Activated naive CD4-positive, alpha-beta T cell treated with anti-CD3 and anti-CD28 coated beads, Interleukin-2, amount 50 U/mL, for 72 hours (primary cell): ENCODE results near the gene PLEKHG3. TPM values are rescaled to one million over a fixed set of nuclear protein-coding genes. Genes with fewer than 3 reads are reported as not detected.

ENCODE experiments used
- ATAC-seq, 2 donors: fragments of 150-1000 bp; cut with Tn5 transposase; 2 replicates each; pipeline ENCODE4 v1.10.0; 2021; ENCODE audit warnings: mild to moderate bottlenecking in 2 of 2, moderate library complexity in 2 of 2
- DNase-seq, 2 donors: peaks; one replicate each; pipeline ENCODE4 v3.0.0; 2021 to 2022; ENCODE audit warnings: low spot score in 2 of 2
- H3K27ac Mint-ChIP-seq, 2 donors: one replicate each; pipeline ENCODE4 v1.8.0; 2022; ENCODE audit warnings: mild to moderate bottlenecking in 2 of 2, mixed read lengths in 2 of 2
- H3K36me3 Mint-ChIP-seq, 2 donors: one replicate each; pipeline ENCODE4 v1.8.0; 2022; ENCODE audit warnings: mixed read lengths in 2 of 2
- H3K9me3 Mint-ChIP-seq, 2 donors: one replicate each; pipeline ENCODE4 v1.8.0; 2022; ENCODE audit warnings: mixed read lengths in 2 of 2
- total RNA-seq, 2 donors: library from RNA; stranded (reverse); gene quantifications; one replicate each; pipeline ENCODE4 v1.2.3, GENCODE V29; 2022

Gene PLEKHG3
- total RNA-seq, 2 donors from 2014 or later = 0.66 to 1.1 TPM

GRCh38 chr14:64729386-64730060 is 25.3 kb downstream of the PLEKHG3 start:
- Mint-ChIP-seq H3K27ac (peak overlapping the region in 1 of 2 donors; percentile 57), H3K9me3 (no peaks in the 10 kb centered on the region), H3K36me3 (no peaks in the 10 kb centered on the region)
- DNase-seq (no peak), ATAC-seq (no peak)

GRCh38 chr14:64730061-64730440 is 25.8 kb downstream of the PLEKHG3 start:
- no peaks in the 10 kb centered on the region for H3K9me3 Mint-ChIP-seq
- no peaks in the 10 kb centered on the region for H3K36me3 Mint-ChIP-seq
- no peak for DNase-seq
- peak overlapping the region in 1 of 2 donors; percentile 70 for H3K27ac Mint-ChIP-seq
- ATAC-seq = no peak

GRCh38 chr14:64730681-64731080 is 26.5 kb downstream of the PLEKHG3 start:
- no peaks in the 10 kb centered on the region for H3K36me3 Mint-ChIP-seq
- peak overlapping the region in 1 of 2 donors; percentile 70 for H3K27ac Mint-ChIP-seq
- ATAC-seq (no peak), DNase-seq (no peak)
- no peaks in the 10 kb centered on the region for H3K9me3 Mint-ChIP-seq

GRCh38 chr14:64731141-64731581 is 26.9 kb downstream of the PLEKHG3 start:
- peak overlapping the region in 1 of 2 donors; percentile 66 for H3K27ac Mint-ChIP-seq
- no peaks in the 10 kb centered on the region for H3K9me3 Mint-ChIP-seq
- DNase-seq = no peak
- H3K36me3 Mint-ChIP-seq = no peaks in the 10 kb centered on the region
- no peak for ATAC-seq

GRCh38 chr14:64732066-64732465 is 27.8 kb downstream of the PLEKHG3 start:
- ATAC-seq = no peak
- H3K36me3 Mint-ChIP-seq = no peaks in the 10 kb centered on the region
- H3K27ac Mint-ChIP-seq = no peak overlapping the region
- DNase-seq = no peak
- no peaks in the 10 kb centered on the region for H3K9me3 Mint-ChIP-seq

- DNase-seq (no peak), ATAC-seq (no peak)
- no peaks in the 10 kb centered on the region for H3K9me3 Mint-ChIP-seq
- no peak overlapping the region for H3K27ac Mint-ChIP-seq
- H3K36me3 Mint-ChIP-seq = no peaks in the 10 kb centered on the region
These were observed 28.4 kb downstream of the PLEKHG3 start for GRCh38 chr14:64732536-64733120.

- no peaks in the 10 kb centered on the region for H3K36me3 Mint-ChIP-seq
- DNase-seq = no peak
- H3K27ac Mint-ChIP-seq = no peak overlapping the region
- no peak for ATAC-seq
- H3K9me3 Mint-ChIP-seq = no peaks in the 10 kb centered on the region
These were observed 29.1 kb downstream of the PLEKHG3 start for GRCh38 chr14:64733321-64733720.

GRCh38 chr14:64733899-64734298 is 29.7 kb downstream of the PLEKHG3 start:
- ATAC-seq = no peak
- Mint-ChIP-seq H3K27ac (no peak overlapping the region), H3K9me3 (no peaks in the 10 kb centered on the region), H3K36me3 (no peaks in the 10 kb centered on the region)
- DNase-seq = no peak

GRCh38 chr14:64734990-64735389 is 30.8 kb downstream of the PLEKHG3 start:
- H3K9me3 Mint-ChIP-seq = no peaks in the 10 kb centered on the region
- ATAC-seq (no peak), DNase-seq (no peak)
- H3K27ac Mint-ChIP-seq = peak overlapping the region in 1 of 2 donors; percentile 70
- H3K36me3 Mint-ChIP-seq = no peaks in the 10 kb centered on the region

- H3K36me3 Mint-ChIP-seq = no peaks in the 10 kb centered on the region
- no peak for DNase-seq
- ATAC-seq = no peak
- no peaks in the 10 kb centered on the region for H3K9me3 Mint-ChIP-seq
- H3K27ac Mint-ChIP-seq = no peak overlapping the region
These were observed 32.3 kb downstream of the PLEKHG3 start for GRCh38 chr14:64736271-64737169.

- Mint-ChIP-seq H3K36me3 (no peaks in the 10 kb centered on the region), H3K9me3 (no peaks in the 10 kb centered on the region), H3K27ac (no peak overlapping the region)
- ATAC-seq = no peak
- no peak for DNase-seq
These were observed 33.4 kb downstream of the PLEKHG3 start for GRCh38 chr14:64737391-64738280.

GRCh38 chr14:64738281-64738804 is 34.1 kb downstream of the PLEKHG3 start:
- H3K9me3 Mint-ChIP-seq = no peaks in the 10 kb centered on the region
- DNase-seq = no peak
- H3K36me3 Mint-ChIP-seq = no peaks in the 10 kb centered on the region
- ATAC-seq = no peak
- H3K27ac Mint-ChIP-seq = no peak overlapping the region

- no peak for DNase-seq
- no peak for ATAC-seq
- H3K9me3 Mint-ChIP-seq = no peaks in the 10 kb centered on the region
- H3K36me3 Mint-ChIP-seq = no peaks in the 10 kb centered on the region
- peak overlapping the region in 1 of 2 donors; percentile 44 for H3K27ac Mint-ChIP-seq
These were observed 37.0 kb downstream of the PLEKHG3 start for GRCh38 chr14:64741200-64741599.

GRCh38 chr14:64741961-64742360 is 37.7 kb downstream of the PLEKHG3 start:
- H3K36me3 Mint-ChIP-seq = no peaks in the 10 kb centered on the region
- DNase-seq (no peak), ATAC-seq (no peak)
- H3K27ac Mint-ChIP-seq = no peak overlapping the region
- H3K9me3 Mint-ChIP-seq = no peaks in the 10 kb centered on the region

GRCh38 chr14:64743061-64743460 is 38.8 kb downstream of the PLEKHG3 start:
- no peak for ATAC-seq
- peak overlapping the region in 1 of 2 donors; percentile 29 for H3K27ac Mint-ChIP-seq

GRCh38 chr14:64745511-64746091 is 41.4 kb downstream of the PLEKHG3 start:
- Mint-ChIP-seq H3K9me3 (no peaks in the 10 kb centered on the region), H3K36me3 (no peaks in the 10 kb centered on the region), H3K27ac (peak overlapping the region in 1 of 2 donors; percentile 55)
- no peak for ATAC-seq
- no peak for DNase-seq

More at GRCh38 chr14:64743061-64743460, 38.8 kb downstream of the PLEKHG3 start:
- no peaks in the 10 kb centered on the region for H3K36me3 Mint-ChIP-seq
- no peak for DNase-seq
- H3K9me3 Mint-ChIP-seq = no peaks in the 10 kb centered on the region
